NCI-H2107 treated with DMSO at 0.1 percent for 48 hours (cell line): Measurements from ENCODE around the gene ABHD8.

Experiments
- DNase-seq: peaks from one replicate; lab custom pipeline; 2025; ENCODE audit not compliant: unreplicated experiment; lab: John Stamatoyannopoulos, UW

Gene ABHD8

GRCh38 chr19:17266975-17267788, 36.0 kb downstream of the ABHD8 start, which contains the start of gene BABAM1:
Gene BABAM1 (plus strand): TSS chr19:17267443. CDS start chr19:17268807, 1,364 bp downstream.
- peak; percentile 97 for DNase-seq

GRCh38 chr19:17266589-17266974, 36.6 kb downstream of the ABHD8 start:
- no peak for DNase-seq

GRCh38 chr19:17266026-17266425, 37.2 kb downstream of the ABHD8 start:
- DNase-seq, result no peak

- no peak for DNase-seq
Measured at GRCh38 chr19:17264641-17264979, 38.6 kb downstream of the ABHD8 start, which contains the start of gene USHBP1. Gene USHBP1 (minus strand): TSS chr19:17264745. CDS start chr19:17264299, 446 bp downstream.

GRCh38 chr19:17263712-17264640, 39.2 kb downstream of the ABHD8 start:
- no peak for DNase-seq

- no peak for DNase-seq
Measured at GRCh38 chr19:17262557-17262956, 40.7 kb downstream of the ABHD8 start.

- DNase-seq, result peak; percentile 86
Measured at GRCh38 chr19:17260842-17261325, 42.3 kb downstream of the ABHD8 start.

GRCh38 chr19:17259934-17260333, 43.3 kb downstream of the ABHD8 start:
- no peak for DNase-seq

- no peak for DNase-seq
Measured at GRCh38 chr19:17259118-17259780, 44.0 kb downstream of the ABHD8 start.

GRCh38 chr19:17256130-17256529, 47.1 kb downstream of the ABHD8 start:
- no peak for DNase-seq

- DNase-seq, result peak; percentile 73
Measured at GRCh38 chr19:17255150-17255621, 48.0 kb downstream of the ABHD8 start.

GRCh38 chr19:17254636-17255035, 48.6 kb downstream of the ABHD8 start:
- DNase-seq, result no peak

- DNase-seq, result no peak
Measured at GRCh38 chr19:17249887-17250548, 53.2 kb downstream of the ABHD8 start.

GRCh38 chr19:17248011-17248776, 55.0 kb downstream of the ABHD8 start:
- peak; percentile 56 for DNase-seq

- DNase-seq, result no peak
Measured at GRCh38 chr19:17246681-17247425, 56.4 kb downstream of the ABHD8 start.

GRCh38 chr19:17245535-17245984, 57.7 kb downstream of the ABHD8 start, which contains the start of gene NR2F6:
Gene NR2F6 (minus strand): TSS chr19:17245919. CDS start chr19:17245220, 699 bp downstream.
- no peak for DNase-seq

- no peak for DNase-seq
Measured at GRCh38 chr19:17244618-17245534, 58.3 kb downstream of the ABHD8 start.
